Measurements from ENCODE around the gene GAS2L3.

Gene GAS2L3

GRCh38 chr12:100671396-100672074 is 98.1 kb downstream of the GAS2L3 start:
- peaks cover 19% of the 10 kb centered on the region for H3K4me1 Mint-ChIP-seq
- peaks cover 15% of the 10 kb centered on the region for H3K27me3 Mint-ChIP-seq (ENCODE audit: low read depth)
- H3K9me3 Mint-ChIP-seq = no peaks in the 10 kb centered on the region
- H3K27ac Mint-ChIP-seq = no peak overlapping the region
- TF ChIP-seq, protein P1, sequence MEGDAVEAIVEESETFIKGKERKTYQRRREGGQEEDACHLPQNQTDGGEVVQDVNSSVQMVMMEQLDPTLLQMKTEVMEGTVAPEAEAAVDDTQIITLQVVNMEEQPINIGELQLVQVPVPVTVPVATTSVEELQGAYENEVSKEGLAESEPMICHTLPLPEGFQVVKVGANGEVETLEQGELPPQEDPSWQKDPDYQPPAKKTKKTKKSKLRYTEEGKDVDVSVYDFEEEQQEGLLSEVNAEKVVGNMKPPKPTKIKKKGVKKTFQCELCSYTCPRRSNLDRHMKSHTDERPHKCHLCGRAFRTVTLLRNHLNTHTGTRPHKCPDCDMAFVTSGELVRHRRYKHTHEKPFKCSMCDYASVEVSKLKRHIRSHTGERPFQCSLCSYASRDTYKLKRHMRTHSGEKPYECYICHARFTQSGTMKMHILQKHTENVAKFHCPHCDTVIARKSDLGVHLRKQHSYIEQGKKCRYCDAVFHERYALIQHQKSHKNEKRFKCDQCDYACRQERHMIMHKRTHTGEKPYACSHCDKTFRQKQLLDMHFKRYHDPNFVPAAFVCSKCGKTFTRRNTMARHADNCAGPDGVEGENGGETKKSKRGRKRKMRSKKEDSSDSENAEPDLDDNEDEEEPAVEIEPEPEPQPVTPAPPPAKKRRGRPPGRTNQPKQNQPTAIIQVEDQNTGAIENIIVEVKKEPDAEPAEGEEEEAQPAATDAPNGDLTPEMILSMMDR (IDR thresholded peaks at IDR 0.05; ENCODE audit: unreplicated experiment in 3 of 3) = no peak
- no peaks in the 10 kb centered on the region for H3K36me3 Mint-ChIP-seq (ENCODE audit: low read depth)
- no peak overlapping the region for H3K4me3 Mint-ChIP-seq

GRCh38 chr12:100672075-100672592 is 98.7 kb downstream of the GAS2L3 start:
- TF ChIP-seq, protein P1 (IDR thresholded peaks at IDR 0.05; ENCODE audit: unreplicated experiment in 3 of 3) = peak in 1 of 3 experiments; percentile 28
- no peak overlapping the region for H3K4me3 Mint-ChIP-seq
- peaks cover 18% of the 10 kb centered on the region for H3K27me3 Mint-ChIP-seq (ENCODE audit: low read depth)
- H3K36me3 Mint-ChIP-seq (ENCODE audit: low read depth) = no peaks in the 10 kb centered on the region
- no peaks in the 10 kb centered on the region for H3K9me3 Mint-ChIP-seq
- no peak overlapping the region for H3K27ac Mint-ChIP-seq
- H3K4me1 Mint-ChIP-seq = peaks cover 19% of the 10 kb centered on the region

- no peak overlapping the region for H3K27ac Mint-ChIP-seq
- H3K36me3 Mint-ChIP-seq (ENCODE audit: low read depth) = no peaks in the 10 kb centered on the region
- H3K4me1 Mint-ChIP-seq = peaks cover 19% of the 10 kb centered on the region
- no peaks in the 10 kb centered on the region for H3K9me3 Mint-ChIP-seq
- H3K27me3 Mint-ChIP-seq (ENCODE audit: low read depth) = peaks cover 31% of the 10 kb centered on the region
- H3K4me3 Mint-ChIP-seq = no peak overlapping the region
- TF ChIP-seq, protein P1 (IDR thresholded peaks at IDR 0.05; ENCODE audit: unreplicated experiment in 3 of 3) = no peak
Observed at GRCh38 chr12:100674036-100674888, 100.8 kb downstream of the GAS2L3 start.
